ENCODE measurements around the gene MYBL2.
"Not testable (repeated sequence)": the region's sequence is repeated elsewhere in the genome, so short reads cannot be mapped to it uniquely, and the experiment has no call there.

Gene MYBL2

GRCh38 chr20:43757888-43758287 is 91.0 kb downstream of the MYBL2 start:
- not testable (repeated sequence) for H3K27me3 ChIP-seq (ENCODE audit: control insufficient read depth in 1 of 2, insufficient read depth in 2 of 2, low read length in 2 of 2); H3K36me3 ChIP-seq (ENCODE audit: insufficient read depth, low read length); H3K9ac ChIP-seq (ENCODE audit: low read length); H3K27ac ChIP-seq (ENCODE audit: low read depth, low read length); H3K4me3 ChIP-seq (ENCODE audit: low read depth in 1 of 2, low read length in 2 of 2); H3K4me1 ChIP-seq (ENCODE audit: insufficient read depth, low read length); H3K9me3 ChIP-seq (ENCODE audit: low read length)

DNA sequence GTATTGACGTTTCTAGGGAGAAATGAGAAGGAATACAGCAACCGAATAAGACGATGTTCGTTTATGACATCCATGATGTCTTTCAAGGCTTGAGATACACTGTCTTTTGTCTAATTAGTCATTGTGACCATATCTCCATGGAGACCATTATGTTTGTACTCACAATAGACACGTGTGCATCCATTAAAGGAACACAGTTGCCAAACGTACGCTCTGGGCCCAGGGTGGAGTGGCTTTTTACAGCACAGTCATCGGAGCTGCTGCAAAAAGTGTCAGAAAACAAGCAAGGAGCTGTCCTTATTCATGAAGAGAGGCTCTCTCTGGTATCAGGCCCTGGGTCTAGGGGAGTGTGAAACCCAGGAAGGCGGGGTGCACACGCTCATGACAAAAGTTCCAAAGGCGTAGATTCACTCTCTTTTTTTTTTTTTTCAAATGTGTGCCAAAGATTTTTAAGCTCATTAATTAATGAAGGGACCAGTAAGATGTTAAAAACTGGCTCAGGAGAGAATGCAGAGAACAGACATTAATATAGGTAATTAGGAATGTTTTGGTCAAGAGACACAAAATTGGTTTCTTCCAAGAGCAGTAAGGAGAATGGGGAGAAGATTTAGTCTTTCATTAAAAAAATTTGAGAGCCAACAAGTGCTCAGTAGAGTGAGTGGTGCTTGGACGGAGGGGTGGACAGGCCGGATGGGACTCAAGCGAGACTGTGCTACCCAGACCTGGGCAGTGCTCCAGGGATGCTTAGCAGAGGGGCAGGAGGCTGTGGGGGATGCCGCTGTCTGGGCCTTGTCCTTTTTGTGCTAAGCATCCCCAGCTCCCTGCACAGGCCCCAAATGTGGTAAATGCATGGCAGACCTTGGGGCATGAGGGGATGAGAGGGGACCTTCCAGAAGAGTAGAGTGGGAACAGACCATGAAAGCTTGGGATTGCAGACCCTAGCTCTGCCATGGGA is 94.7 kb downstream of the MYBL2 start:
- Histone ChIP-seq H3K4me1 (ENCODE audit: insufficient read depth, low read length) (peaks cover 15% of the 10 kb centered on the region), H3K36me3 (ENCODE audit: insufficient read depth, low read length) (no peaks in the 10 kb centered on the region), H3K9ac (ENCODE audit: low read length) (no peak overlapping the region), H3K27me3 (ENCODE audit: control insufficient read depth in 1 of 2, insufficient read depth in 2 of 2, low read length in 2 of 2) (no peaks in the 10 kb centered on the region), H3K9me3 (ENCODE audit: low read length) (no peaks in the 10 kb centered on the region), H3K27ac (ENCODE audit: low read depth, low read length) (no peak overlapping the region), H3K4me3 (ENCODE audit: low read depth in 1 of 2, low read length in 2 of 2) (no peak overlapping the region)

DNA sequence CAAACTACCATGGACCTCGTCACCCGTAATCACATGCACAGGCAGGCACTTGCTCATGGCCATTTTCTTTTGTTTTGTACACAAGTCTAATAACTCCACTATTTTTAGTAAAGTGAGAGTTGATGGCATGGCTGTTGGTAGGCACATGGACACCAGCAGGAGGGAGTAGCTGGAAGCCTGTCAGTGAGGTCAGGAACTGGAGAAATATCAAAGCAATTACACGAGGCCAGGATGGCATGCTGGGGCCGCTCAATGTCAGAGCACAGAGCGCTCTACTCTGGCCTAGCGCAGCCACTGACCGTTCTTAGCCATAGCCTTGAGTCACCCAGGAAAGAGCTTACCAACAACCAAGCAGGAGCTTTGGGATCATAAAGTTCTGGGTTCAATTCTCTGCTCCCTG is 96.0 kb downstream of the MYBL2 start:
- no peak overlapping the region for H3K4me3 ChIP-seq (ENCODE audit: low read depth in 1 of 2, low read length in 2 of 2)
- peaks cover 26% of the 10 kb centered on the region for H3K4me1 ChIP-seq (ENCODE audit: insufficient read depth, low read length)
- no peak overlapping the region for H3K9ac ChIP-seq (ENCODE audit: low read length)
- no peaks in the 10 kb centered on the region for H3K9me3 ChIP-seq (ENCODE audit: low read length)
- H3K27ac ChIP-seq (ENCODE audit: low read depth, low read length), result no peak overlapping the region
- H3K36me3 ChIP-seq (ENCODE audit: insufficient read depth, low read length), result no peaks in the 10 kb centered on the region
- H3K27me3 ChIP-seq (ENCODE audit: control insufficient read depth in 1 of 2, insufficient read depth in 2 of 2, low read length in 2 of 2), result no peaks in the 10 kb centered on the region

- H3K9ac ChIP-seq (ENCODE audit: low read length), result no peak overlapping the region
- H3K27ac ChIP-seq (ENCODE audit: low read depth, low read length), result no peak overlapping the region
- no peaks in the 10 kb centered on the region for H3K36me3 ChIP-seq (ENCODE audit: insufficient read depth, low read length)
- no peak overlapping the region for H3K4me3 ChIP-seq (ENCODE audit: low read depth in 1 of 2, low read length in 2 of 2)
- peaks cover 26% of the 10 kb centered on the region for H3K4me1 ChIP-seq (ENCODE audit: insufficient read depth, low read length)
- no peaks in the 10 kb centered on the region for H3K27me3 ChIP-seq (ENCODE audit: control insufficient read depth in 1 of 2, insufficient read depth in 2 of 2, low read length in 2 of 2)
- no peaks in the 10 kb centered on the region for H3K9me3 ChIP-seq (ENCODE audit: low read length)
Observed at GRCh38 chr20:43765916-43766315, 99.0 kb downstream of the MYBL2 start.

All from muscle layer of colon (tissue), 2 donors.